HepG2 (cell line): Measurements from ENCODE around the gene NSUN3. TPM values are rescaled to one million over a fixed set of nuclear protein-coding genes. Genes with fewer than 3 reads are reported as not detected.
A peak's percentile ranks its signal among the peaks of the same experiment; 100 is the strongest.

Experiments
- CC2D1A ChIP-seq: sonication (generic); formaldehyde crosslinking; IDR thresholded peaks from 2 replicates; pipeline ENCODE4 v1.8.1; 2023; ENCODE audit warnings: mild to moderate bottlenecking, missing genetic modification reagents
- CENPT ChIP-seq: sonication (generic); formaldehyde crosslinking; IDR thresholded peaks from 2 replicates; pipeline ENCODE4 v1.8.0; 2022; ENCODE audit warnings: low read depth, mild to moderate bottlenecking, moderate library complexity, missing genetic modification reagents
- ELF3 ChIP-seq: IDR thresholded peaks from 2 replicates; pipeline ENCODE4 v1.6.1; 2016; ENCODE audit warnings: missing genetic modification reagents, missing compliant biosample characterization
- HNRNPH1 ChIP-seq: fragments of 200-400 bp; formaldehyde crosslinking; optimal IDR thresholded peaks from 2 replicates; pipeline ENCODE3; 2017; ENCODE audit warnings: mild to moderate bottlenecking, low read depth, low read length
- HOXA3 ChIP-seq: sonication (generic); formaldehyde crosslinking; IDR thresholded peaks from 2 replicates; pipeline ENCODE4 v1.5.0; 2020; ENCODE audit warnings: missing genetic modification reagents
- KDM3A ChIP-seq: IDR thresholded peaks from 2 replicates; pipeline ENCODE4 v1.6.1; 2018; ENCODE audit warnings: low read depth, missing compliant biosample characterization
- KLF12 ChIP-seq: sonication (generic); formaldehyde crosslinking; IDR thresholded peaks from 2 replicates; pipeline ENCODE4 v1.4.0; 2020; ENCODE audit warnings: missing genetic modification reagents, borderline replicate concordance
- KLF15 ChIP-seq: sonication (generic); formaldehyde crosslinking; IDR thresholded peaks from 2 replicates; pipeline ENCODE4 v1.8.1; 2023; ENCODE audit warnings: borderline replicate concordance, mild to moderate bottlenecking, inconsistent platforms, missing genetic modification reagents, mixed read lengths
- KLF16 ChIP-seq, 2 experiments: sonication (generic) in 1 of 2; formaldehyde crosslinking in 1 of 2; IDR thresholded peaks; 2 replicates each; pipeline versions ENCODE4 v1.6.1 to v1.8.0; 2016 to 2023; ENCODE audit warnings: missing genetic modification reagents in 2 of 2, missing compliant biosample characterization in 1 of 2
- MTA1 ChIP-seq: sonication (generic); formaldehyde crosslinking; IDR thresholded peaks from 2 replicates; pipeline ENCODE4 v1.4.0; 2020; ENCODE audit warnings: missing genetic modification reagents, mild to moderate bottlenecking, borderline replicate concordance
- NFYC ChIP-seq: IDR thresholded peaks from 2 replicates; pipeline ENCODE4 v1.6.1; 2016; ENCODE audit warnings: missing genetic modification reagents, missing compliant biosample characterization
- SNAI1 ChIP-seq: sonication (generic); formaldehyde crosslinking; IDR thresholded peaks from 2 replicates; pipeline ENCODE4 v1.5.0; 2020; ENCODE audit warnings: mild to moderate bottlenecking, missing genetic modification reagents, borderline replicate concordance
- TEAD2 ChIP-seq: sonication (generic); formaldehyde crosslinking; IDR thresholded peaks from 2 replicates; pipeline ENCODE4 v1.9.0; 2021; ENCODE audit warnings: missing genetic modification reagents
- ZBTB7A ChIP-seq: sonication (generic); formaldehyde crosslinking; IDR thresholded peaks from 2 replicates; pipeline ENCODE4 v1.8.0; 2022; ENCODE audit warnings: mild to moderate bottlenecking, missing genetic modification reagents
- ZMAT3 ChIP-seq: sonication (generic); formaldehyde crosslinking; conservative IDR thresholded peaks from 2 replicates; pipeline ENCODE4 v1.7.0; 2021; ENCODE audit warnings: missing genetic modification reagents
- ZNF777 ChIP-seq: sonication (generic); formaldehyde crosslinking; IDR thresholded peaks from 2 replicates; pipeline ENCODE4 v1.4.0; 2020; ENCODE audit warnings: missing genetic modification reagents
- ZNF780A ChIP-seq: sonication (generic); formaldehyde crosslinking; IDR thresholded peaks from 2 replicates; pipeline ENCODE4 v1.8.0; 2022; ENCODE audit warnings: mild to moderate bottlenecking, missing genetic modification reagents, moderate library complexity
- ZNF850 ChIP-seq: sonication (generic); formaldehyde crosslinking; conservative IDR thresholded peaks from 2 replicates; pipeline ENCODE4 v1.9.0; 2021; ENCODE audit warnings: mild to moderate bottlenecking, missing genetic modification reagents
- polyA plus RNA-seq, 8 experiments: library from polyadenylated mRNA; depleted of rRNA in 3 of 8; stranded (reverse) in 7 of 8; unstranded in 1 of 8; fragments of >200 nt; fragmentation: Illumina TruSeq in 4 of 8; extraction: Trizol in 4 of 8; gene quantifications; 2 replicates each; pipeline versions ENCODE4 v1.2.1 to v1.2.3, GENCODE V29; 2011 to 2016; ENCODE audit warnings: low read depth in 4 of 8, missing spikeins in 1 of 8, mixed read lengths in 1 of 8; ENCODE audit not compliant: insufficient read depth in 1 of 8
- total RNA-seq, 5 experiments: library from RNA; depleted of rRNA; stranded (reverse); fragments of >200 nt; fragmentation: Illumina TruSeq; extraction: Trizol; gene quantifications; 2 replicates each; pipeline ENCODE4 v1.2.3, GENCODE V29; 2016; ENCODE audit warnings: low read depth in 1 of 5
- TF ChIP-seq, protein P1 (sequence below): sonication (generic); formaldehyde crosslinking; IDR thresholded peaks from 2 replicates; pipeline ENCODE4 v1.8.1; 2023; ENCODE audit warnings: mild to moderate bottlenecking, missing genetic modification reagents, borderline replicate concordance
- TF ChIP-seq, protein P2 (sequence below): sonication (generic); formaldehyde crosslinking; IDR thresholded peaks from 2 replicates; pipeline ENCODE4 v1.5.0; 2020; ENCODE audit warnings: missing genetic modification reagents
- TF ChIP-seq, protein P3 (sequence below): sonication (generic); formaldehyde crosslinking; conservative IDR thresholded peaks from 2 replicates; pipeline ENCODE4 v1.4.0; 2020; ENCODE audit warnings: missing genetic modification reagents
- TF ChIP-seq, protein P4 (sequence below): sonication (generic); formaldehyde crosslinking; IDR thresholded peaks from 2 replicates; pipeline ENCODE4 v1.5.0; 2020; ENCODE audit warnings: missing genetic modification reagents, mild to moderate bottlenecking, borderline replicate concordance

NSUN3 gene
- total and polyA plus RNA-seq, 2 of the 13 experiments (the other 11 are each of a cell fraction or from before 2014, with no cell fraction given) = 3.2 to 10.6 TPM

DNA sequence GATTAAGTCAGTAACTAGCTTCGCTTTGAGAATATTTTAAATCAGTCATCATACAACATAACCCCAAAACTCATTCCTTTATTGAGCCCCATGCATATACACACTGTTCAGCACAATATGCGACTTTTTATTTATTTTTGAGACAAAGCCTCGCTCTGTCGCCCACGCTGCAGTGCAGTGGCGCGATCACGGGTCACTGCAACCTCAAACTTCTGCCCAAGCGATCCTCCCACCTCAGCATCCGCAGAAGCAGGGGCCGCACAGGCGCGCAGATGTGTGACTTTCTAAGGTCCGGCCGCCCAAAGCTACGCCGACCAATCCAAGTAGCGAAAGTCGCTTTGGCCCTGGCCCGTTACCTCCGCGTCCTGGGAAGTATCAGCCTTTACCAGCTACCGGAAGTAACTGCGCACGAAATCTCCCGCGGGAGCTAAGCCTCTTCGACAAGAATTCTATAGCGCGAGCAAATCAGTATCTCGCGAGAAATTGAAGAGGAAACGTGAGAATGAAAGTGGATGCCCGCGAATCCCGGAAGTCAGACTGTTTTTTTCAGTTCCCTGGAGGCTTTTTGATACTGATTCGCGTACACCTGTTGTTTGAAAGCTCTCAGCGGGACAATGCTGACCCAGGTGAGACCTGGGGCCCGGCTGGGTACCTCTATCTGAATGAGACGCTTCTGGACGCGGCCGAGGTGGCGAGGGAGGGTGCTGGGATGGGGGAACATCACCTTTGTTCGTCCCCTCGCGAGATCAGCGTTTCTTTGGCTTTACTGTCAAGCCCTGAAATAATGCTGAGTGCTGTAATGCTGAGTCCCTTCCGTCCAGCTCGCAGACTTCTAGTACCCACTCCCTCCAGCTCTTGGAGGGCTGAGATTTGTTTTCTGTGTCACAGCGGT is at the start of gene NSUN3, which contains the start of gene DHFR2 (continued):
- no peak for TF ChIP-seq KLF12
- TF ChIP-seq, protein P1, sequence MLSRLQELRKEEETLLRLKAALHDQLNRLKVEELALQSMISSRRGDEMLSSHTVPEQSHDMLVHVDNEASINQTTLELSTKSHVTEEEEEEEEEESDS (CRISPR knock-in tag) = no peak; the same call in 1 of the 2 replicates
- peak; percentile 97 for TF ChIP-seq ELF3 (CRISPR knock-in tag)
- peak; percentile 75 for TF ChIP-seq NFYC (CRISPR knock-in tag)
- TF ChIP-seq CC2D1A = no peak
- TF ChIP-seq ZMAT3 (CRISPR knock-in tag) = no peak
- 0 out of 2 replicates have a peak, but pooled peaks have one; percentile 48 for TF ChIP-seq KDM3A (CRISPR knock-in tag)
- TF ChIP-seq HOXA3 (CRISPR knock-in tag) = peak; percentile 78
- TF ChIP-seq, protein P2, sequence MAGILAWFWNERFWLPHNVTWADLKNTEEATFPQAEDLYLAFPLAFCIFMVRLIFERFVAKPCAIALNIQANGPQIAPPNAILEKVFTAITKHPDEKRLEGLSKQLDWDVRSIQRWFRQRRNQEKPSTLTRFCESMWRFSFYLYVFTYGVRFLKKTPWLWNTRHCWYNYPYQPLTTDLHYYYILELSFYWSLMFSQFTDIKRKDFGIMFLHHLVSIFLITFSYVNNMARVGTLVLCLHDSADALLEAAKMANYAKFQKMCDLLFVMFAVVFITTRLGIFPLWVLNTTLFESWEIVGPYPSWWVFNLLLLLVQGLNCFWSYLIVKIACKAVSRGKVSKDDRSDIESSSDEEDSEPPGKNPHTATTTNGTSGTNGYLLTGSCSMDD (CRISPR knock-in tag) = no peak
- TF ChIP-seq CENPT = no peak
- no peak for TF ChIP-seq ZNF780A
- TF ChIP-seq, protein P3, sequence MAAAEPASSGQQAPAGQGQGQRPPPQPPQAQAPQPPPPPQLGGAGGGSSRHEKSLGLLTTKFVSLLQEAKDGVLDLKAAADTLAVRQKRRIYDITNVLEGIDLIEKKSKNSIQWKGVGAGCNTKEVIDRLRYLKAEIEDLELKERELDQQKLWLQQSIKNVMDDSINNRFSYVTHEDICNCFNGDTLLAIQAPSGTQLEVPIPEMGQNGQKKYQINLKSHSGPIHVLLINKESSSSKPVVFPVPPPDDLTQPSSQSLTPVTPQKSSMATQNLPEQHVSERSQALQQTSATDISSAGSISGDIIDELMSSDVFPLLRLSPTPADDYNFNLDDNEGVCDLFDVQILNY (CRISPR knock-in tag) = no peak; the same call in 1 of the 2 replicates
- no peak for TF ChIP-seq KLF15 (CRISPR knock-in tag)
- TF ChIP-seq, protein P4, sequence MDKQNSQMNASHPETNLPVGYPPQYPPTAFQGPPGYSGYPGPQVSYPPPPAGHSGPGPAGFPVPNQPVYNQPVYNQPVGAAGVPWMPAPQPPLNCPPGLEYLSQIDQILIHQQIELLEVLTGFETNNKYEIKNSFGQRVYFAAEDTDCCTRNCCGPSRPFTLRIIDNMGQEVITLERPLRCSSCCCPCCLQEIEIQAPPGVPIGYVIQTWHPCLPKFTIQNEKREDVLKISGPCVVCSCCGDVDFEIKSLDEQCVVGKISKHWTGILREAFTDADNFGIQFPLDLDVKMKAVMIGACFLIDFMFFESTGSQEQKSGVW = peak; percentile 43; the same call in 1 of the 2 replicates
- TF ChIP-seq ZBTB7A = no peak
- no peak for TF ChIP-seq SNAI1 (CRISPR knock-in tag)
- no peak for TF ChIP-seq ZNF850 (CRISPR knock-in tag)
- peak in 1 of 2 experiments; percentile 56; a peak in 1 of 4 replicates for TF ChIP-seq KLF16 (CRISPR knock-in tag; IDR thresholded peaks at IDR 0.05)
- no peak for TF ChIP-seq TEAD2
- no peak for TF ChIP-seq ZNF777 (CRISPR knock-in tag)
- TF ChIP-seq HNRNPH1 = no peak
- TF ChIP-seq MTA1 (CRISPR knock-in tag) = no peak
